PC-9 (cell line): Measurements from ENCODE around the gene TMEM176A. TPM values are rescaled to one million over a fixed set of nuclear protein-coding genes. Genes with fewer than 3 reads are reported as not detected.

Source experiments
- BruUV-seq: library from RNA; stranded (reverse); fragments of 400-500 nt; replicated peaks from 2 replicates; lab custom pipeline; 2021; lab: Mats Ljungman, UMichigan
- CTCF ChIA-PET: fragments of 300-600 bp; sonication (Branson Sonifier 250); formaldehyde crosslinking; loops from one replicate; lab custom pipeline; 2022; ENCODE audit warnings: antibody characterized with exemption; lab: Charles Lee
- POLR2A ChIA-PET: fragments of 300-600 bp; sonication (Branson Sonifier 250); formaldehyde crosslinking; loops from one replicate; lab custom pipeline; 2022; ENCODE audit warnings: antibody characterized with exemption; ENCODE audit not compliant: unreplicated experiment; lab: Charles Lee
- DNase-seq, 2 experiments: peaks; one replicate each; pipeline versions ENCODE4 v3.0.0 to v3.0.0-alpha.2; 2015 to 2022; ENCODE audit warnings: mixed read lengths in 1 of 2
- H2AFZ ChIP-seq: fragments of 200-600 bp; sonication (generic); 2 replicates; pipeline ENCODE4 v1.8.1; 2017; ENCODE audit warnings: antibody characterized with exemption
- H3F3A ChIP-seq: fragments of 200-600 bp; sonication (generic); 2 replicates; pipeline ENCODE4 v1.8.1; 2017; ENCODE audit warnings: antibody characterized with exemption, mild to moderate bottlenecking, low read depth; ENCODE audit not compliant: insufficient read depth
- H3K27ac ChIP-seq: fragments of 200-600 bp; sonication (generic); 2 replicates; pipeline ENCODE4 v1.6.1; 2016; ENCODE audit warnings: mixed run types
- H3K27me3 ChIP-seq: fragments of 200-600 bp; sonication (generic); 2 replicates; pipeline ENCODE4 v1.6.1; 2016; ENCODE audit warnings: low read depth, mixed run types; ENCODE audit not compliant: insufficient read depth
- H3K36me3 ChIP-seq: fragments of 200-600 bp; sonication (generic); 2 replicates; pipeline ENCODE4 v1.6.1; 2016; ENCODE audit warnings: low read depth, mixed run types
- H3K4me1 ChIP-seq: fragments of 200-600 bp; sonication (generic); replicated peaks from 2 replicates; pipeline ENCODE4 v1.6.1; 2016; ENCODE audit warnings: mixed run types; ENCODE audit not compliant: insufficient read depth
- H3K4me2 ChIP-seq: fragments of 200-600 bp; sonication (generic); 2 replicates; pipeline ENCODE4 v1.6.1; 2017; ENCODE audit warnings: mixed run types
- H3K4me3 ChIP-seq: fragments of 200-600 bp; sonication (generic); 2 replicates; pipeline ENCODE4 v1.6.1; 2016; ENCODE audit warnings: mixed run types
- H3K79me2 ChIP-seq: fragments of 200-600 bp; sonication (generic); 2 replicates; pipeline ENCODE4 v1.6.1; 2017; ENCODE audit warnings: low read depth, mixed run types
- H3K9me2 ChIP-seq: fragments of 200-600 bp; sonication (generic); 2 replicates; pipeline ENCODE4 v1.8.1; 2017; ENCODE audit warnings: mild to moderate bottlenecking; ENCODE audit not compliant: insufficient read depth
- H3K9me3 ChIP-seq: fragments of 200-600 bp; sonication (generic); 2 replicates; pipeline ENCODE4 v1.8.1; 2016; ENCODE audit warnings: low read depth; ENCODE audit not compliant: insufficient read depth
- H4K20me1 ChIP-seq: fragments of 200-600 bp; sonication (generic); 2 replicates; pipeline ENCODE4 v1.8.1; 2017; ENCODE audit not compliant: insufficient read depth
- CTCF ChIP-seq: fragments of 200-600 bp; sonication (generic); conservative IDR thresholded peaks from 2 replicates; pipeline ENCODE4 v1.6.1; 2017; ENCODE audit warnings: mixed run types, antibody characterized with exemption, mild to moderate bottlenecking, moderate library complexity
- EZH2 ChIP-seq: fragments of 200-600 bp; sonication (generic); IDR thresholded peaks from 2 replicates; pipeline ENCODE4 v1.8.0; 2017; ENCODE audit warnings: antibody characterized with exemption, low read depth
- intact Hi-C: fragments of 100-400 bp; cut with micrococcal nuclease; formaldehyde crosslinking; loops from one replicate; pipeline ENCODE4 v1.10.0; 2022; ENCODE audit not compliant: unreplicated experiment
- total RNA-seq: library from RNA; stranded (reverse); gene quantifications from 2 replicates; pipeline ENCODE4 v1.2.3, GENCODE V29; 2021

The TMEM176A gene
- total RNA-seq, 1 experiment from 2014 or later, result not detected

- Histone ChIP-seq H3K4me1 (no peaks in the 10 kb centered on the region), H3K36me3 (no peaks in the 10 kb centered on the region), H4K20me1 (no peaks in the 10 kb centered on the region), H3K27me3 (peaks cover 92% of the 10 kb centered on the region), H3K79me2 (no peaks in the 10 kb centered on the region), H3K9me3 (no peaks in the 10 kb centered on the region), H3K4me3 (no peak overlapping the region), H2AFZ (no peak overlapping the region), H3K9me2 (no peaks in the 10 kb centered on the region), H3K27ac (no peak overlapping the region), H3F3A (no peaks in the 10 kb centered on the region), H3K4me2 (no peak overlapping the region)
- BruUV-seq, result no TSS peak
- intact Hi-C loops, result no loop called here
- ChIA-PET CTCF (interaction anchor here (0.6 kb wide), 1 partner anchor 73 kb away, joined by 3 read pairs; no protein-coding TSS in a partner anchor), POLR2A (no interaction called here)
- TF ChIP-seq EZH2 (no peak), CTCF (no peak)
- no peak for DNase-seq
These were observed 2.7 kb downstream of the TMEM176A start for GRCh38 chr7:150803161-150803860.

- H4K20me1 ChIP-seq, result no peaks in the 10 kb centered on the region
- no peaks in the 10 kb centered on the region for H3K9me3 ChIP-seq
- POLR2A ChIA-PET, result no interaction called here
- H3K9me2 ChIP-seq, result no peaks in the 10 kb centered on the region
- H3K36me3 ChIP-seq, result no peaks in the 10 kb centered on the region
- TF ChIP-seq CTCF (no peak), EZH2 (no peak)
- H3F3A ChIP-seq, result no peaks in the 10 kb centered on the region
- H3K27ac ChIP-seq, result no peak overlapping the region
- no peak overlapping the region for H2AFZ ChIP-seq
- no TSS peak for BruUV-seq
- no peak overlapping the region for H3K4me2 ChIP-seq
- intact Hi-C loops, result no loop called here
- peaks cover 91% of the 10 kb centered on the region for H3K27me3 ChIP-seq
- no peaks in the 10 kb centered on the region for H3K79me2 ChIP-seq
- no peak for DNase-seq
- no peak overlapping the region for H3K4me3 ChIP-seq
- H3K4me1 ChIP-seq, result no peaks in the 10 kb centered on the region
- CTCF ChIA-PET, result no interaction called here
These were observed 4.2 kb downstream of the TMEM176A start for GRCh38 chr7:150804802-150805201.

- Histone ChIP-seq H3F3A (no peaks in the 10 kb centered on the region), H3K4me3 (no peak overlapping the region), H3K9me3 (no peaks in the 10 kb centered on the region), H3K9me2 (no peaks in the 10 kb centered on the region), H3K4me2 (no peak overlapping the region), H3K79me2 (no peaks in the 10 kb centered on the region), H3K36me3 (no peaks in the 10 kb centered on the region), H3K27ac (no peak overlapping the region), H2AFZ (no peak overlapping the region), H3K4me1 (no peaks in the 10 kb centered on the region), H4K20me1 (no peaks in the 10 kb centered on the region), H3K27me3 (peaks cover 91% of the 10 kb centered on the region)
- DNase-seq, result no peak
- no TSS peak for BruUV-seq
- intact Hi-C loops, result no loop called here
- TF ChIP-seq CTCF (no peak), EZH2 (no peak)
- ChIA-PET CTCF (no interaction called here), POLR2A (no interaction called here)
These were observed 5.3 kb downstream of the TMEM176A start for GRCh38 chr7:150805864-150806263.
